HepG2 (cell line): ENCODE results near the gene CDC14B. TPM values are rescaled to one million over a fixed set of nuclear protein-coding genes. Genes with fewer than 3 reads are reported as not detected.

ENCODE experiments used
- ATF7-NPFF ChIP-seq: sonication (generic); formaldehyde crosslinking; IDR thresholded peaks from 2 replicates; pipeline ENCODE4 v1.8.1; 2023; ENCODE audit warnings: mild to moderate bottlenecking, low read depth, missing genetic modification reagents, moderate library complexity
- DMAP1 ChIP-seq: IDR thresholded peaks from 2 replicates; pipeline ENCODE4 v1.6.1; 2016
- DPF2 ChIP-seq: sonication (generic); formaldehyde crosslinking; IDR thresholded peaks from 2 replicates; pipeline ENCODE4 v1.4.0; 2020; ENCODE audit warnings: mild to moderate bottlenecking, low read depth, missing genetic modification reagents, borderline replicate concordance
- ETS1 ChIP-seq: sonication (generic); formaldehyde crosslinking; IDR thresholded peaks from 2 replicates; pipeline ENCODE4 v1.4.0; 2020; ENCODE audit warnings: missing genetic modification reagents
- HNF4G ChIP-seq, 2 experiments: sonication (generic) in 1 of 2; formaldehyde crosslinking in 1 of 2; IDR thresholded peaks; 2 replicates each; pipeline versions ENCODE4 v1.4.0 to v1.6.1; 2011 to 2020; ENCODE audit warnings: borderline replicate concordance in 2 of 2, low read depth in 2 of 2, mild to moderate bottlenecking in 2 of 2, low read length in 1 of 2, missing genetic modification reagents in 1 of 2, moderate library complexity in 1 of 2
- KDM2A ChIP-seq: sonication (generic); formaldehyde crosslinking; IDR thresholded peaks from 2 replicates; pipeline ENCODE4 v1.4.0; 2020; ENCODE audit warnings: low read depth, missing genetic modification reagents, borderline replicate concordance
- MYC ChIP-seq: sonication (generic); formaldehyde crosslinking; IDR thresholded peaks from 2 replicates; pipeline ENCODE4 v1.9.0; 2021; ENCODE audit warnings: missing genetic modification reagents, borderline replicate concordance
- SIN3A ChIP-seq: IDR thresholded peaks from 2 replicates; pipeline ENCODE4 v1.6.1; 2011; ENCODE audit warnings: low read depth, mild to moderate bottlenecking, control low read depth, low read length, borderline replicate concordance
- SRY ChIP-seq: sonication (generic); formaldehyde crosslinking; IDR thresholded peaks from 2 replicates; pipeline ENCODE4 v1.8.0; 2022; ENCODE audit warnings: mild to moderate bottlenecking, missing genetic modification reagents
- TEAD3 ChIP-seq: optimal IDR thresholded peaks from 2 replicates; pipeline ENCODE3; 2016; ENCODE audit warnings: borderline replicate concordance
- YEATS4 ChIP-seq: sonication (generic); formaldehyde crosslinking; IDR thresholded peaks from 2 replicates; pipeline ENCODE4 v1.4.0; 2020; ENCODE audit warnings: missing genetic modification reagents, borderline replicate concordance
- ZFX ChIP-seq: sonication (generic); formaldehyde crosslinking; IDR thresholded peaks from 2 replicates; pipeline ENCODE4 v1.4.0; 2020; ENCODE audit warnings: mild to moderate bottlenecking, low read depth, missing genetic modification reagents, moderate library complexity
- ZMAT3 ChIP-seq: sonication (generic); formaldehyde crosslinking; conservative IDR thresholded peaks from 2 replicates; pipeline ENCODE4 v1.7.0; 2021; ENCODE audit warnings: missing genetic modification reagents
- ZNF607 ChIP-seq: sonication (generic); formaldehyde crosslinking; IDR thresholded peaks from 2 replicates; pipeline ENCODE4 v1.5.1; 2020; ENCODE audit warnings: missing genetic modification reagents, mild to moderate bottlenecking, borderline replicate concordance
- ZNF724P ChIP-seq: sonication (generic); formaldehyde crosslinking; IDR thresholded peaks from 2 replicates; pipeline ENCODE4 v1.8.0; 2022; ENCODE audit warnings: missing genetic modification reagents, borderline replicate concordance
- ZNF749 ChIP-seq: sonication (generic); formaldehyde crosslinking; IDR thresholded peaks from 2 replicates; pipeline ENCODE4 v1.8.0; 2022; ENCODE audit warnings: mild to moderate bottlenecking, missing genetic modification reagents, moderate library complexity, borderline replicate concordance
- polyA plus RNA-seq, 8 experiments: library from polyadenylated mRNA; depleted of rRNA in 3 of 8; stranded (reverse) in 7 of 8; unstranded in 1 of 8; fragments of >200 nt; fragmentation: Illumina TruSeq in 4 of 8; extraction: Trizol in 4 of 8; gene quantifications; 2 replicates each; pipeline versions ENCODE4 v1.2.1 to v1.2.3, GENCODE V29; 2011 to 2016; ENCODE audit warnings: low read depth in 4 of 8, missing spikeins in 1 of 8, mixed read lengths in 1 of 8; ENCODE audit not compliant: insufficient read depth in 1 of 8
- total RNA-seq, 5 experiments: library from RNA; depleted of rRNA; stranded (reverse); fragments of >200 nt; fragmentation: Illumina TruSeq; extraction: Trizol; gene quantifications; 2 replicates each; pipeline ENCODE4 v1.2.3, GENCODE V29; 2016; ENCODE audit warnings: low read depth in 1 of 5
- TF ChIP-seq, protein P1 (sequence below): sonication (generic); formaldehyde crosslinking; IDR thresholded peaks from 2 replicates; pipeline ENCODE4 v1.4.0; 2020; ENCODE audit warnings: missing genetic modification reagents
- TF ChIP-seq, protein P2 (sequence below): sonication (generic); formaldehyde crosslinking; IDR thresholded peaks from 2 replicates; pipeline ENCODE4 v1.4.0; 2020; ENCODE audit warnings: mild to moderate bottlenecking, missing genetic modification reagents
- TF ChIP-seq, protein P3 (sequence below): sonication (generic); formaldehyde crosslinking; IDR thresholded peaks from 2 replicates; pipeline ENCODE4 v1.5.0; 2020; ENCODE audit warnings: mild to moderate bottlenecking, missing genetic modification reagents, borderline replicate concordance

Gene CDC14B
- total and polyA plus RNA-seq, 2 of the 13 experiments (the other 11 are each of a cell fraction or from before 2014, with no cell fraction given) = 25.8 to 33.3 TPM

- TF ChIP-seq ZFX (peak; percentile 37; the same call in 1 of the 2 replicates), KDM2A (CRISPR knock-in tag) (0 out of 2 replicates have a peak, but pooled peaks have one; percentile 42), SIN3A (peak; percentile 47; the same call in 1 of the 2 replicates), SRY (CRISPR knock-in tag) (0 out of 2 replicates have a peak, but pooled peaks have one; percentile 53), YEATS4 (CRISPR knock-in tag) (peak; percentile 61; the same call in 1 of the 2 replicates), ETS1 (CRISPR knock-in tag) (no peak), ZMAT3 (CRISPR knock-in tag) (peak; percentile 44; the same call in 1 of the 2 replicates), ZNF749 (CRISPR knock-in tag) (no peak), TEAD3 (CRISPR knock-in tag) (peak; percentile 29), ATF7-NPFF (CRISPR knock-in tag) (no peak), ZNF724P (CRISPR knock-in tag) (no peak), MYC (CRISPR knock-in tag) (0 out of 2 replicates have a peak, but pooled peaks have one; percentile 25), HNF4G (IDR thresholded peaks at IDR 0.05; ENCODE audit: borderline replicate concordance, low read depth, low read length) (no peak), HNF4G (CRISPR knock-in tag; IDR thresholded peaks at IDR 0.05; ENCODE audit: borderline replicate concordance, low read depth) (no peak), ZNF607 (CRISPR knock-in tag) (0 out of 2 replicates have a peak, but pooled peaks have one; percentile 25), DPF2 (CRISPR knock-in tag) (no peak), DMAP1 (CRISPR knock-in tag) (peak; percentile 24; the same call in 1 of the 2 replicates)
- TF ChIP-seq, protein P1, sequence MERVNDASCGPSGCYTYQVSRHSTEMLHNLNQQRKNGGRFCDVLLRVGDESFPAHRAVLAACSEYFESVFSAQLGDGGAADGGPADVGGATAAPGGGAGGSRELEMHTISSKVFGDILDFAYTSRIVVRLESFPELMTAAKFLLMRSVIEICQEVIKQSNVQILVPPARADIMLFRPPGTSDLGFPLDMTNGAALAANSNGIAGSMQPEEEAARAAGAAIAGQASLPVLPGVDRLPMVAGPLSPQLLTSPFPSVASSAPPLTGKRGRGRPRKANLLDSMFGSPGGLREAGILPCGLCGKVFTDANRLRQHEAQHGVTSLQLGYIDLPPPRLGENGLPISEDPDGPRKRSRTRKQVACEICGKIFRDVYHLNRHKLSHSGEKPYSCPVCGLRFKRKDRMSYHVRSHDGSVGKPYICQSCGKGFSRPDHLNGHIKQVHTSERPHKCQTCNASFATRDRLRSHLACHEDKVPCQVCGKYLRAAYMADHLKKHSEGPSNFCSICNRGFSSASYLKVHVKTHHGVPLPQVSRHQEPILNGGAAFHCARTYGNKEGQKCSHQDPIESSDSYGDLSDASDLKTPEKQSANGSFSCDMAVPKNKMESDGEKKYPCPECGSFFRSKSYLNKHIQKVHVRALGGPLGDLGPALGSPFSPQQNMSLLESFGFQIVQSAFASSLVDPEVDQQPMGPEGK (CRISPR knock-in tag) = 0 out of 2 replicates have a peak, but pooled peaks have one; percentile 9
- TF ChIP-seq, protein P2, sequence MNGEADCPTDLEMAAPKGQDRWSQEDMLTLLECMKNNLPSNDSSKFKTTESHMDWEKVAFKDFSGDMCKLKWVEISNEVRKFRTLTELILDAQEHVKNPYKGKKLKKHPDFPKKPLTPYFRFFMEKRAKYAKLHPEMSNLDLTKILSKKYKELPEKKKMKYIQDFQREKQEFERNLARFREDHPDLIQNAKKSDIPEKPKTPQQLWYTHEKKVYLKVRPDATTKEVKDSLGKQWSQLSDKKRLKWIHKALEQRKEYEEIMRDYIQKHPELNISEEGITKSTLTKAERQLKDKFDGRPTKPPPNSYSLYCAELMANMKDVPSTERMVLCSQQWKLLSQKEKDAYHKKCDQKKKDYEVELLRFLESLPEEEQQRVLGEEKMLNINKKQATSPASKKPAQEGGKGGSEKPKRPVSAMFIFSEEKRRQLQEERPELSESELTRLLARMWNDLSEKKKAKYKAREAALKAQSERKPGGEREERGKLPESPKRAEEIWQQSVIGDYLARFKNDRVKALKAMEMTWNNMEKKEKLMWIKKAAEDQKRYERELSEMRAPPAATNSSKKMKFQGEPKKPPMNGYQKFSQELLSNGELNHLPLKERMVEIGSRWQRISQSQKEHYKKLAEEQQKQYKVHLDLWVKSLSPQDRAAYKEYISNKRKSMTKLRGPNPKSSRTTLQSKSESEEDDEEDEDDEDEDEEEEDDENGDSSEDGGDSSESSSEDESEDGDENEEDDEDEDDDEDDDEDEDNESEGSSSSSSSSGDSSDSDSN = peak; percentile 55; the same call in 1 of the 2 replicates
- TF ChIP-seq, protein P3, sequence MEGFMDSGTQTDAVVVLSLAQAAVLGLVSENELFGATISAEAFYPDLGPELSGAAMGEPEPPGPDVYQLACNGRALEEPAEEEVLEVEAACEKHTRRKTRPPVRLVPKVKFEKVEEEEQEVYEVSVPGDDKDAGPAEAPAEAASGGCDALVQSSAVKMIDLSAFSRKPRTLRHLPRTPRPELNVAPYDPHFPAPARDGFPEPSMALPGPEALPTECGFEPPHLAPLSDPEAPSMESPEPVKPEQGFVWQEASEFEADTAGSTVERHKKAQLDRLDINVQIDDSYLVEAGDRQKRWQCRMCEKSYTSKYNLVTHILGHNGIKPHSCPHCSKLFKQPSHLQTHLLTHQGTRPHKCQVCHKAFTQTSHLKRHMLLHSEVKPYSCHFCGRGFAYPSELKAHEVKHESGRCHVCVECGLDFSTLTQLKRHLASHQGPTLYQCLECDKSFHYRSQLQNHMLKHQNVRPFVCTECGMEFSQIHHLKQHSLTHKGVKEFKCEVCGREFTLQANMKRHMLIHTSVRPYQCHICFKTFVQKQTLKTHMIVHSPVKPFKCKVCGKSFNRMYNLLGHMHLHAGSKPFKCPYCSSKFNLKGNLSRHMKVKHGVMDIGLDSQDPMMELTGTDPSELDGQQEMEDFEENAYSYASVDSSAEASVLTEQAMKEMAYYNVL (CRISPR knock-in tag) = no peak
These were observed 168.8 kb downstream of the CDC14B start (continued) for GRCh38 chr9:96450613-96451528.
